Cardiac muscle cell (in vitro differentiated cells and primary cell): Measurements from ENCODE around the gene ATRAID. TPM values are rescaled to one million over a fixed set of nuclear protein-coding genes. Genes with fewer than 3 reads are reported as not detected.

Source experiments
- DNase-seq, 2 donors: peaks; one replicate each; pipeline versions ENCODE4 v3.0.0 to v3.0.0-alpha.2; 2010 to 2017; ENCODE audit warnings: low read depth in 1 of 2, low spot score in 1 of 2
- H3K27ac ChIP-seq: fragments of 200-600 bp; sonication (generic); 2 replicates; pipeline ENCODE4 v1.5.1; 2016
- H3K27me3 ChIP-seq: fragments of 200-600 bp; sonication (generic); 2 replicates; pipeline ENCODE4 v1.6.0; 2016; ENCODE audit warnings: control low read depth
- H3K36me3 ChIP-seq: fragments of 200-600 bp; sonication (generic); 2 replicates; pipeline ENCODE4 v1.5.1; 2016; ENCODE audit warnings: control low read depth
- H3K4me1 ChIP-seq: fragments of 200-600 bp; sonication (generic); 2 replicates; pipeline ENCODE4 v1.8.1; 2017; ENCODE audit warnings: low read depth, mild to moderate bottlenecking, mixed run types
- H3K4me3 ChIP-seq: fragments of 200-600 bp; sonication (generic); 2 replicates; pipeline ENCODE4 v1.5.1; 2016; ENCODE audit warnings: mild to moderate bottlenecking
- H3K9me3 ChIP-seq: fragments of 200-600 bp; sonication (generic); 2 replicates; pipeline ENCODE4 v1.5.1; 2017; ENCODE audit warnings: low read depth, mild to moderate bottlenecking, control low read depth
- polyA plus RNA-seq: library from polyadenylated mRNA; unstranded; fragments of >200 nt; fragmentation: Nextera tagmentation; extraction: Ambion mirVana; gene quantifications from 2 replicates; pipeline ENCODE4 v1.2.1, GENCODE V29; 2016
- total RNA-seq: library from RNA; depleted of rRNA; stranded (reverse); fragments of >200 nt; gene quantifications from 2 replicates; pipeline ENCODE4 v1.2.3, GENCODE V29; 2016
- TF ChIP-seq, protein P1 (sequence below): IDR thresholded peaks from 2 replicates; pipeline ENCODE4 v1.5.1; 2012; ENCODE audit warnings: low read depth, mild to moderate bottlenecking, low read length

The ATRAID gene
- total and polyA plus RNA-seq, 2 experiments from 2014 or later: 177 to 290 TPM

DNA sequence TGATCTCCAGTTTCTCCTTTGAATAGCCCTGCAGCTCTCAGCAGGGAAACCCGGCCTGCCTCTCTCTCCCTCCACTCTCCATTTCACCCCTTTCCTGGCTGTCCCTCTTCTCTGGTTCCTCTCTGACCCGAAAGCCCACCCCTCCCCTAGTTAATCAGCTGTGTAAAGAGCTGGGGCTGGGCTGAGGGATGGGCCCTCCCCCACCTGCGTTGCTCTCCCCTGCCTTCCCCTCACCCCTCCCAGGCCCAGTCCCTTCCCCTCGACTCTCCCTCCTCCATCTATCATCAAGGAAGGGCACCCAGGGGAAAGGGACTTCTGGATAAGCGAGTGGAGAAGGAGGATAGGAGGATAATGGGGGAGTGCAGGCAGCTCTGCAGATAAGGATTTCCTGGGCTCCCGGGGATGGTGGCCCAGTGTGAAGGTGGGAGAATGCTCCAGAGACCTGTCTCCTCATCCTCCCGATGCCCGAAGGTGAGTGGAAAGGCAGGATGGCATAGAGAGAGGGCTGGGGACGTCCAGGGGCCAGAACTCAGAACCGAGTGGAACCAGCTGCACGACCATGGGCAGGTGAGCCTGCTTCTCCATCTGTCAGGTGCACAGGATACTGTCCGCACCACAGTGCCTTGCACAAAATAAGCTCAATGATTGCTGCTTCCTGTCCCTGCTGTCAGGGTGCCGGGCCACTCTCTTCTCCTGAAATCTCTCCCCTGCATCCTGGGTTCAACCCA is 39.0 kb downstream of the ATRAID start:
- no peak for DNase-seq
- TF ChIP-seq, protein P1, sequence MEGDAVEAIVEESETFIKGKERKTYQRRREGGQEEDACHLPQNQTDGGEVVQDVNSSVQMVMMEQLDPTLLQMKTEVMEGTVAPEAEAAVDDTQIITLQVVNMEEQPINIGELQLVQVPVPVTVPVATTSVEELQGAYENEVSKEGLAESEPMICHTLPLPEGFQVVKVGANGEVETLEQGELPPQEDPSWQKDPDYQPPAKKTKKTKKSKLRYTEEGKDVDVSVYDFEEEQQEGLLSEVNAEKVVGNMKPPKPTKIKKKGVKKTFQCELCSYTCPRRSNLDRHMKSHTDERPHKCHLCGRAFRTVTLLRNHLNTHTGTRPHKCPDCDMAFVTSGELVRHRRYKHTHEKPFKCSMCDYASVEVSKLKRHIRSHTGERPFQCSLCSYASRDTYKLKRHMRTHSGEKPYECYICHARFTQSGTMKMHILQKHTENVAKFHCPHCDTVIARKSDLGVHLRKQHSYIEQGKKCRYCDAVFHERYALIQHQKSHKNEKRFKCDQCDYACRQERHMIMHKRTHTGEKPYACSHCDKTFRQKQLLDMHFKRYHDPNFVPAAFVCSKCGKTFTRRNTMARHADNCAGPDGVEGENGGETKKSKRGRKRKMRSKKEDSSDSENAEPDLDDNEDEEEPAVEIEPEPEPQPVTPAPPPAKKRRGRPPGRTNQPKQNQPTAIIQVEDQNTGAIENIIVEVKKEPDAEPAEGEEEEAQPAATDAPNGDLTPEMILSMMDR: no peak
- Histone ChIP-seq H3K4me1 (peaks cover 14% of the 10 kb centered on the region), H3K27me3 (no peaks in the 10 kb centered on the region), H3K27ac (peak overlapping the region; percentile 61), H3K4me3 (no peak overlapping the region), H3K9me3 (no peaks in the 10 kb centered on the region), H3K36me3 (peaks cover 5% of the 10 kb centered on the region)

DNA sequence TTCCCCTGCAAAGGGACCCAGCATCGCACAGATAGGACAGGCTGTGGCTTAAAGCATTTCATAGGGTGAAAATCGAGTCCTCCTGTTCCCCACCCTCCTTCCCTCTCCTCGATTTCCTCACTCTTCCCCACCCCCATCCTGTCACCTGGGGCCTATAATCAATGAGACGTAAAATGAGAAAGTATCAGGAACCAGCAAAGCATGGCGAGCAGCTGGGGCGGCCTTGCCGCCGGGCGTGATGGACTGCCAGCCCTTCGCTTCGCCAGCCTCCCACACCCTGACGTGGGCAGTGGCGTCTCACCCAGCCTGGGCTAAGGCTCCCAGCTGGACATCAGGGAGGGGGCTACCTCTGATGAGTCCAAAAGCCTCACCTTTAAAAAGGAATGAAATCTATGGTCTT is 39.9 kb downstream of the ATRAID start:
- H3K9me3 ChIP-seq: no peaks in the 10 kb centered on the region
- peaks cover 12% of the 10 kb centered on the region for H3K36me3 ChIP-seq
- TF ChIP-seq, protein P1: no peak
- no peak overlapping the region for H3K27ac ChIP-seq
- H3K27me3 ChIP-seq: no peaks in the 10 kb centered on the region
- no peak for DNase-seq
- H3K4me3 ChIP-seq: no peak overlapping the region
- peaks cover 14% of the 10 kb centered on the region for H3K4me1 ChIP-seq

DNA sequence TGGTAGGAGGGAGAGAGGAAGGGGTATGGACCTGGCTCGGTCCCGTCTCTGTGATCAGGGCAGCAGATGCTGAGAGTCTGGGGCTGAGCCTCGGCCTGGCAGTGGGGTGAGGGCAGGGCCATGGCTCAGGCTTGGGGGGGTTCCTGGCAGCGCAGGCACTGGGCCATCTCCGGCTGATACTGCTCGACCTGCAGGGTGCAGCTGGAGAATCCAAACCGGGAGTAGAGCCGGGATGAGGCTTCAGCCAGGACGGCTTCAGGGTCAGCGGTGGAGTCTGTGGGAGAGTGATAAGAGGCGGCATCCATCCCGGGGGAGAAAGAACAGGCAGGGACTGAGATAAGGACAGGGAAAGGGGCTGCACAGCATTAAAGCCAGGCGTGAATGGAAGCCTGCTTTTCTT is 43.3 kb downstream of the ATRAID start:
- peaks cover 22% of the 10 kb centered on the region for H3K36me3 ChIP-seq
- H3K27me3 ChIP-seq: no peaks in the 10 kb centered on the region
- no peak overlapping the region for H3K4me3 ChIP-seq
- peaks cover 14% of the 10 kb centered on the region for H3K4me1 ChIP-seq
- peak overlapping the region; percentile 6 for H3K27ac ChIP-seq
- TF ChIP-seq, protein P1: no peak
- H3K9me3 ChIP-seq: no peaks in the 10 kb centered on the region
- DNase-seq: peak in 1 of 2 donors; percentile 38

DNA sequence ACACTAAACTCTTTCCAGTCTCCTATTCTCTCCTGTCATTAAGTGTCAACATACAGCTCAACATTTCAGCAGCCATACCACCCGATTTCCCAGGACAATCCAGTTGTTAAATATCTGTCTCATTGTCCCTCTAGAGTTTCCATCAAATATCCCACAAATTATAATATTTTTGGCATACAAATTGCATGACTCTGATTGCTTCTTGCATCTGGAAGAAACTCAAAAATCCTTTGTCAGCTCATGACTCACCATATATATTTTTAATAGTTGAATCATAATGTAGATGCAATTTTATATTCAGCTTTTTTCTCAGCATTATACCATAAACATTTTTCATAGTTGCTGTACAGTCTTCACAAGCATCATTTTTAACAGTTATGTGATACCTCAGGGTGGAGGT is 43.8 kb downstream of the ATRAID start:
- TF ChIP-seq, protein P1: no peak
- Histone ChIP-seq H3K9me3 (no peaks in the 10 kb centered on the region), H3K4me1 (peaks cover 15% of the 10 kb centered on the region), H3K36me3 (peaks cover 22% of the 10 kb centered on the region), H3K4me3 (no peak overlapping the region), H3K27me3 (no peaks in the 10 kb centered on the region), H3K27ac (peak overlapping the region; percentile 6)
- DNase-seq: peak in 1 of 2 donors; percentile 34

DNA sequence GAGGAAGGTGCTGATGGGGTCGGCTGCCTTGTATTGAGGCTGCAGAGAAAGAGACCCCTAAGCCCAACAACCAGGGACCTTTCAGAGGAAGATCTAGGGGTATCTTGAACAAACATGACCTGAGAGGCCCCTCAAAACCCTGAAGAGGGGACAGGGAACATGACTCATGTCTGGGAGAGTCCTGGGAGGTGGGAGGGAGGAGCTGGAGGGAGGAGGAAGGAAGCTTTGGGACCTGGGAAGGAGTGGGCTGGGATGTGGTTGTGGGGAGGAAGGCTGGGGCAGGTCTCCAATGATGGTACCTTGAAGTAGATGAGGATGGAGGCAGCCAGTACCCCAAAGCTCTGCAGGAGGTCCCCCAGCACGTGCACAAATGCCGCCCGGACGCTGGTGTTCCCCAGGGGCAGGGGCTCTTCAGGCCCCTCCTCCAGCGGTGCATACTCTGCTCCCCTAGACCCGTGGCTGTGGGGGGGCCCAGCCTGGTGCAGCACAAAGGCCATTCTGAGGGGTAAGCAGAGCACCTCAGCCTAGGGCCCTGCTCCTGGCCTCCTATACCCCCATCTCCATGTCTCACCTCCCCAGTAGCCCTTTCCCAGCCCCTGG is 45.1 kb downstream of the ATRAID start:
- no peak overlapping the region for H3K27ac ChIP-seq
- DNase-seq: no peak
- TF ChIP-seq, protein P1: no peak
- H3K4me3 ChIP-seq: no peak overlapping the region
- peaks cover 22% of the 10 kb centered on the region for H3K36me3 ChIP-seq
- no peaks in the 10 kb centered on the region for H3K9me3 ChIP-seq
- H3K4me1 ChIP-seq: peaks cover 19% of the 10 kb centered on the region
- H3K27me3 ChIP-seq: no peaks in the 10 kb centered on the region
